Keratinocyte (primary cell): ENCODE data around the gene AUNIP. TPM values are rescaled to one million over a fixed set of nuclear protein-coding genes. Genes with fewer than 3 reads are reported as not detected.

Experiments
- DNase-seq: peaks from one replicate; pipeline ENCODE4 v3.0.0-alpha.2; 2011; ENCODE audit warnings: low read depth, missing footprints, low spot score
- FAIRE-seq: peaks from 2 replicates; lab custom pipeline; 2011; peaks lifted over from hg19 to GRCh38; lab: Jason Lieb, UNC
- H2AFZ ChIP-seq: 2 replicates; pipeline ENCODE4 v1.6.0; 2012; ENCODE audit warnings: low read length, control low read depth, inconsistent platforms; ENCODE audit not compliant: control insufficient read depth
- H3K27ac ChIP-seq: 2 replicates; pipeline ENCODE4 v1.5.1; 2011; ENCODE audit warnings: low read length; ENCODE audit not compliant: control insufficient read depth, insufficient read depth
- H3K27me3 ChIP-seq: 3 replicates; pipeline ENCODE4 v1.6.0; 2011; ENCODE audit warnings: low read length; ENCODE audit not compliant: control insufficient read depth, insufficient read depth; ENCODE audit errors: extremely low read depth
- H3K36me3 ChIP-seq, 2 experiments: 2 replicates in 1 of 2; 3 replicates in 1 of 2; pipeline ENCODE4 v1.5.1; 2011; ENCODE audit warnings: low read length in 2 of 2, mild to moderate bottlenecking in 1 of 2; ENCODE audit not compliant: control insufficient read depth in 2 of 2, insufficient read depth in 2 of 2; ENCODE audit errors: extremely low read depth in 1 of 2
- H3K4me1 ChIP-seq: 3 replicates; pipeline ENCODE4 v1.5.1; 2011; ENCODE audit warnings: low read length; ENCODE audit not compliant: control insufficient read depth, insufficient read depth; ENCODE audit errors: extremely low read depth
- H3K4me2 ChIP-seq: 3 replicates; pipeline ENCODE4 v1.6.0; 2011; ENCODE audit warnings: low read depth, low read length; ENCODE audit not compliant: control insufficient read depth, insufficient read depth; ENCODE audit errors: extremely low read depth
- H3K4me3 ChIP-seq, 3 experiments: fragments of 200-600 bp in 1 of 3; sonication (generic) in 1 of 3; 2 replicates in 2 of 3; 3 replicates in 1 of 3; pipeline ENCODE4 v1.5.1; 2011 to 2016; ENCODE audit warnings: low read length in 3 of 3, mild to moderate bottlenecking in 3 of 3, control low read depth in 2 of 3, inconsistent platforms in 1 of 3, low read depth in 1 of 3, mixed read lengths in 1 of 3, mixed run types in 1 of 3, moderate library complexity in 1 of 3; ENCODE audit not compliant: control insufficient read depth in 2 of 3, insufficient read depth in 2 of 3; ENCODE audit errors: extremely low read depth in 1 of 3
- H3K79me2 ChIP-seq: 2 replicates; pipeline ENCODE4 v1.6.0; 2012; ENCODE audit warnings: low read length; ENCODE audit not compliant: control insufficient read depth, insufficient read depth
- H3K9ac ChIP-seq: 3 replicates; pipeline ENCODE4 v1.6.0; 2011; ENCODE audit warnings: low read length; ENCODE audit not compliant: control insufficient read depth, insufficient read depth; ENCODE audit errors: extremely low read depth
- H3K9me1 ChIP-seq: 3 replicates; pipeline ENCODE4 v1.6.0; 2011; ENCODE audit warnings: low read length; ENCODE audit not compliant: control insufficient read depth, insufficient read depth; ENCODE audit errors: extremely low read depth
- H3K9me3 ChIP-seq: 2 replicates; pipeline ENCODE4 v1.5.1; 2012; ENCODE audit warnings: low read depth, low read length; ENCODE audit not compliant: control insufficient read depth
- H4K20me1 ChIP-seq: 3 replicates; pipeline ENCODE4 v1.6.0; 2011; ENCODE audit warnings: low read length; ENCODE audit not compliant: control insufficient read depth, insufficient read depth; ENCODE audit errors: extremely low read depth
- EZH2 ChIP-seq: IDR thresholded peaks from one replicate; pipeline ENCODE4 v1.6.1; 2012; ENCODE audit warnings: inconsistent platforms, mild to moderate bottlenecking, low read length, moderate library complexity
- dilution Hi-C: fragments of 300-500 bp; cut with MboI; formaldehyde crosslinking; loops from one replicate; pipeline ENCODE4 v1.7.0; 2020; ENCODE audit warnings: low sequenced_read_pairs; ENCODE audit not compliant: extremely low pct_ligation_motif_present
- polyA plus RNA-seq, 5 experiments: library from polyadenylated mRNA; depleted of rRNA in 3 of 5; stranded (reverse) in 3 of 5; stranded (forward) in 1 of 5; unstranded in 1 of 5; fragments of >200 nt; gene quantifications; 1 replicate in 1 of 5; 2 replicates in 3 of 5; 3 replicates in 1 of 5; pipeline versions ENCODE4 v1.2.1 to v1.2.3, GENCODE V29; 2011 to 2012; ENCODE audit warnings: missing spikeins in 2 of 5, low read depth in 1 of 5, low replicate concordance in 1 of 5
- TF ChIP-seq, protein P1 (sequence below), 3 experiments: IDR thresholded peaks in 1 of 3; conservative IDR thresholded peaks in 1 of 3; optimal IDR thresholded peaks in 1 of 3; 2 replicates in 2 of 3; 3 replicates in 1 of 3; pipeline versions ENCODE3 to v1.5.1; 2011; ENCODE audit warnings: low read length in 3 of 3, mild to moderate bottlenecking in 3 of 3, moderate library complexity in 2 of 3, control low read depth in 1 of 3, inconsistent platforms in 1 of 3; ENCODE audit not compliant: insufficient read depth in 2 of 3; ENCODE audit errors: extremely low read depth in 1 of 3

AUNIP gene
- polyA plus RNA-seq, 1 donor (not counting 4 experiments of a cell fraction or from before 2014, with no cell fraction given): 9.3 TPM

DNA sequence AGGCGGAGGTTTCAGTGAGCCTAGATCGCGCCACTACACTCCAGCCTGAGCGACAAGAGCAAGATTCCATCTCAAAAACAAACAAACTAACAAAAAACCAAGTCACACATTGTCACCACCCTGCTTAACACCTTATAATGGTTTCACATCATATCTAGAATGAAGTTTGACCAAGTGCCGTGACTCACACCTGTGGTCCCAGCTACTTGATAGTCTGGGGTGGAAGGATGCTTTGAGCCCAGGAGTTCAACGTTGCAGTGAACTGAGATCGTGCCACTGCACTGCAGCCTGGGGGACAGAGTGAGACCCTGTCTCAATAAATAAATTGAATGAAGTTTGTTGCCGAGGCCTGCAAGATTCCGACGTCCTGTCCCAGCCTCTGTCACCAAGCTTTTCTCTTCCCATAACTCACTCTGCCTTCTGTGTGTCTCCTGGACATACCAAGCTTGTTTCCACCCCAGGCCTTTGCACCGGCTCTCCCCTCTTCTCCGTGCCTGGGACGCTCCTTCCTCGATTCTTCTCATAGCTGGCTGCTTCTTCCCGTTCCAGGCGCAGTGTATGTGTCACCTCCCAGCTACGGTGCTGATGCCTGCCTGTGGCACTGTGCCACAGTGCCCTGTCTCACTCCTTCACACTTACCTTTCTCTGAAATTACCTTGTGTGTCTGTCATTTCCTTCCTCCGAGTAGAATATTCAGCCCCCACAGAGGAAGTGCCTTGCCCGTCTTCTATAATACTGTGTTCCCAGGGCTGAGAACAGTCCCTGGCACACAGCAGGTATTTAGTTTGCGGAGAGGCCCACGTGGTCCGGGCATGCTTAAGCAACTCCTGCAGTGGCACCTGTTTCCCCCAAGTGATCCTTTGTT lies 63.1 kb downstream of the AUNIP start:
- Histone ChIP-seq H3K4me2 (peak overlapping the region; percentile 44), H3K9me3 (no peaks in the 10 kb centered on the region), H3K27ac (no peak overlapping the region), H3K9ac (no peak overlapping the region), H3K79me2 (peaks cover 3% of the 10 kb centered on the region), H3K27me3 (no peaks in the 10 kb centered on the region), H3K9me1 (no peaks in the 10 kb centered on the region), H3K4me1 (peaks cover 13% of the 10 kb centered on the region), H2AFZ (no peak overlapping the region), H4K20me1 (no peaks in the 10 kb centered on the region), H3K4me3 (no peak overlapping the region), H3K36me3 (no peaks in the 10 kb centered on the region)
- TF ChIP-seq, protein P1, sequence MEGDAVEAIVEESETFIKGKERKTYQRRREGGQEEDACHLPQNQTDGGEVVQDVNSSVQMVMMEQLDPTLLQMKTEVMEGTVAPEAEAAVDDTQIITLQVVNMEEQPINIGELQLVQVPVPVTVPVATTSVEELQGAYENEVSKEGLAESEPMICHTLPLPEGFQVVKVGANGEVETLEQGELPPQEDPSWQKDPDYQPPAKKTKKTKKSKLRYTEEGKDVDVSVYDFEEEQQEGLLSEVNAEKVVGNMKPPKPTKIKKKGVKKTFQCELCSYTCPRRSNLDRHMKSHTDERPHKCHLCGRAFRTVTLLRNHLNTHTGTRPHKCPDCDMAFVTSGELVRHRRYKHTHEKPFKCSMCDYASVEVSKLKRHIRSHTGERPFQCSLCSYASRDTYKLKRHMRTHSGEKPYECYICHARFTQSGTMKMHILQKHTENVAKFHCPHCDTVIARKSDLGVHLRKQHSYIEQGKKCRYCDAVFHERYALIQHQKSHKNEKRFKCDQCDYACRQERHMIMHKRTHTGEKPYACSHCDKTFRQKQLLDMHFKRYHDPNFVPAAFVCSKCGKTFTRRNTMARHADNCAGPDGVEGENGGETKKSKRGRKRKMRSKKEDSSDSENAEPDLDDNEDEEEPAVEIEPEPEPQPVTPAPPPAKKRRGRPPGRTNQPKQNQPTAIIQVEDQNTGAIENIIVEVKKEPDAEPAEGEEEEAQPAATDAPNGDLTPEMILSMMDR (optimal IDR thresholded peaks at IDR 0.05 in 1 of 3, IDR thresholded peaks at IDR 0.05 in 1 of 3, conservative IDR thresholded peaks at IDR 0.05 in 1 of 3; ENCODE audit: extremely low read depth in 1 of 3, insufficient read depth in 2 of 3, low read length in 3 of 3): no peak
- no peak for TF ChIP-seq EZH2
- DNase-seq (no peak), FAIRE-seq (peak; percentile 39)
- dilution Hi-C loops: no loop called here

DNA sequence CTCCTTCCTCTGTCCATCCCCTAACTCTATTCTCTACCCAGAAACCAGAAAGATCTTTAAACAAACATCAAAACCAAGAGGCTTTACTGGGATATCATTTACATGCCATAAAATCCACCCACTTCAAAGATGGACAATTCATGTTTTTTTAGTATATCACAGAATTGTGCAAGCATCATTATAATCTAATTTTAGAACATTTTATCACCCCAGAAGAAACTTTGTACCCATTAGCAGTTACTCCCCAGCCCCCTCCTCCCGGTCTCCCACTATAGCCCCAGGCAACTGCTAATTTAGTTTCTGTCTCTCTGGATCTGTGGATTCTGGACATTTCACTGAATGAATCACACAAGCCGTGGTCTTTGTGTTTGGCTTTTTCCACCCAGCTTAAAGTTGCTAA lies 64.0 kb downstream of the AUNIP start:
- no peak for FAIRE-seq
- Histone ChIP-seq H3K9ac (no peak overlapping the region), H3K9me1 (no peaks in the 10 kb centered on the region), H3K79me2 (no peaks in the 10 kb centered on the region), H3K36me3 (no peaks in the 10 kb centered on the region), H3K4me2 (no peak overlapping the region), H3K4me1 (peaks cover 8% of the 10 kb centered on the region), H3K27ac (no peak overlapping the region), H3K9me3 (no peaks in the 10 kb centered on the region), H2AFZ (no peak overlapping the region), H4K20me1 (no peaks in the 10 kb centered on the region), H3K27me3 (no peaks in the 10 kb centered on the region), H3K4me3 (no peak overlapping the region)
- dilution Hi-C loops: no loop called here
- no peak for TF ChIP-seq EZH2
- TF ChIP-seq, protein P1 (optimal IDR thresholded peaks at IDR 0.05 in 1 of 3, IDR thresholded peaks at IDR 0.05 in 1 of 3, conservative IDR thresholded peaks at IDR 0.05 in 1 of 3; ENCODE audit: extremely low read depth in 1 of 3, insufficient read depth in 2 of 3, low read length in 3 of 3): no peak
- no peak for DNase-seq
